ENCODE results near the gene HOXD11. TPM values are rescaled to one million over a fixed set of nuclear protein-coding genes. Genes with fewer than 3 reads are reported as not detected.
A peak's percentile ranks its signal among the peaks of the same experiment; 100 is the strongest.

HOXD11 gene
- total and polyA plus RNA-seq, 2 of the 13 experiments (the other 11 are each of a cell fraction or from before 2014, with no cell fraction given), result not detected

GRCh38 chr2:176111309-176111663 is 4.2 kb downstream of the HOXD11 start:
- 3% methylated on average over 16 of the region's 16 CpGs for WGBS (ENCODE audit: low lambda C conversion rate)
- FAIRE-seq, result peak; percentile 81
- CTCF ChIA-PET (ENCODE audit: low intra/inter-chr PET ratio, low total read pairs), result no interaction called here
- H3K27ac ChIP-seq (ENCODE audit: extremely low read length, insufficient read depth, low read length), result no peak overlapping the region
- H3K4me2 ChIP-seq (ENCODE audit: low read depth, low read length), result no peak overlapping the region
- H3K4me1 ChIP-seq (ENCODE audit: insufficient read depth, low read length), result peaks cover 14% of the 10 kb centered on the region
- in situ Hi-C loops (cut with HindIII; ENCODE audit: extremely low pct_ligation_motif_present, low pct_unique_long_range_greater_than_20kb) (no loop called here), intact Hi-C loops (cut with micrococcal nuclease; ENCODE audit: unreplicated experiment) (loop anchor here (5.0 kb wide), 2 partner anchors 526 to 1036 kb away; no protein-coding TSS in a partner anchor)
- H3K79me2 ChIP-seq (ENCODE audit: insufficient read depth, low read length), result no peaks in the 10 kb centered on the region
- no peak overlapping the region for H2AFZ ChIP-seq (ENCODE audit: low read length)
- no peaks in the 10 kb centered on the region for H3K9me3 ChIP-seq (ENCODE audit: low read length)
- H4K20me1 ChIP-seq (ENCODE audit: insufficient read depth, low read length), result no peaks in the 10 kb centered on the region
- BruUV-seq (replicated peaks), result no TSS peak
- H3K9ac ChIP-seq (ENCODE audit: insufficient read depth, low read depth, low read length), result no peak overlapping the region
- peaks cover 14 to 88% of the 10 kb centered on the region in 2 experiments; a peak in 4 of 5 replicates for H3K27me3 ChIP-seq (ENCODE audit: control insufficient read depth in 1 of 2, insufficient read depth in 2 of 2, low read length in 2 of 2)
- peak; percentile 50 for DNase-seq (ENCODE audit: low spot score)
- ATAC-seq, result peak; percentile 62
- H3K4me3 ChIP-seq (replicated peaks in 1 of 3; ENCODE audit: insufficient read depth in 1 of 3, low read depth in 2 of 3, low read length in 3 of 3), result no peak overlapping the region
- POLR2A ChIA-PET, result no interaction called here
- no peaks in the 10 kb centered on the region for H3K36me3 ChIP-seq (replicated peaks in 1 of 2; ENCODE audit: control insufficient read depth in 1 of 2, insufficient read depth in 2 of 2, low read length in 2 of 2)
- peak; percentile 68; the same call in 1 of the 2 replicates for TF ChIP-seq KDM2A (CRISPR knock-in tag; IDR thresholded peaks at IDR 0.05; ENCODE audit: borderline replicate concordance, low read depth)
- peak; percentile 61 for TF ChIP-seq STAG1 (CRISPR knock-in tag; IDR thresholded peaks at IDR 0.05)
- peak; percentile 52 for TF ChIP-seq TEAD3 (CRISPR knock-in tag; optimal IDR thresholded peaks at IDR 0.05; ENCODE audit: borderline replicate concordance)
- no peak for TF ChIP-seq MTA3 (CRISPR knock-in tag; IDR thresholded peaks at IDR 0.05)
- TF ChIP-seq MAFF (IDR thresholded peaks at IDR 0.05; ENCODE audit: low read depth, low read length), result no peak
- TF ChIP-seq SMC3 (IDR thresholded peaks at IDR 0.05; ENCODE audit: low read length), result peak; percentile 43
- TF ChIP-seq ARID5B (CRISPR knock-in tag; IDR thresholded peaks at IDR 0.05), result peak; percentile 16; the same call in 1 of the 2 replicates
- 0 out of 2 replicates have a peak, but pooled peaks have one; percentile 13 for TF ChIP-seq SAP130 (CRISPR knock-in tag; IDR thresholded peaks at IDR 0.05; ENCODE audit: low read depth)
- 0 out of 2 replicates have a peak, but pooled peaks have one; percentile 18 for TF ChIP-seq GATAD1 (CRISPR knock-in tag; IDR thresholded peaks at IDR 0.05)
- peak; percentile 32; the same call in 1 of the 2 replicates for TF ChIP-seq RAD21 (CRISPR knock-in tag; IDR thresholded peaks at IDR 0.05)
- TF ChIP-seq SALL1 (CRISPR knock-in tag; IDR thresholded peaks at IDR 0.05), result peak; percentile 24; the same call in 1 of the 2 replicates
- no peak for TF ChIP-seq ZNF207 (IDR thresholded peaks at IDR 0.05; ENCODE audit: borderline replicate concordance)
- TF ChIP-seq RXRB (CRISPR knock-in tag; IDR thresholded peaks at IDR 0.05; ENCODE audit: borderline replicate concordance), result 0 out of 2 replicates have a peak, but pooled peaks have one; percentile 19
- TF ChIP-seq RNF2 (conservative IDR thresholded peaks at IDR 0.05; ENCODE audit: low read depth), result peak; percentile 93
- no peak for TF ChIP-seq PLSCR1 (CRISPR knock-in tag; IDR thresholded peaks at IDR 0.05; ENCODE audit: borderline replicate concordance)
- 0 out of 2 replicates have a peak, but pooled peaks have one; percentile 28 for TF ChIP-seq ZMYM4 (CRISPR knock-in tag; IDR thresholded peaks at IDR 0.05)
- no peak for TF ChIP-seq ATF4 (CRISPR knock-in tag; IDR thresholded peaks at IDR 0.05)
- TF ChIP-seq MAFG (CRISPR knock-in tag; IDR thresholded peaks at IDR 0.05), result no peak
- TF ChIP-seq CTCF (CRISPR knock-in tag; IDR thresholded peaks at IDR 0.05), result peak; percentile 87
- peak; percentile 35; the same call in 1 of the 2 replicates for TF ChIP-seq ZFX (CRISPR knock-in tag; IDR thresholded peaks at IDR 0.05; ENCODE audit: low read depth)
